Activated CD8-positive, alpha-beta T cell treated with anti-CD3 and anti-CD28 coated beads for 36 hours (primary cell): Measurements from ENCODE around the gene CDC42BPB. TPM values are rescaled to one million over a fixed set of nuclear protein-coding genes. Genes with fewer than 3 reads are reported as not detected.

ENCODE experiments used
- ATAC-seq: fragments of 200-7000 bp; cut with Tn5 transposase; one replicate; pipeline ENCODE4 v1.10.0; 2021; ENCODE audit warnings: mild to moderate bottlenecking, moderate library complexity
- CTCF ChIA-PET: fragments of 350-600 bp; sonication (Branson Sonifier 250); formaldehyde crosslinking; loops from one replicate; lab custom pipeline; 2021; ENCODE audit warnings: antibody characterized with exemption; lab: Charles Lee
- POLR2A ChIA-PET: fragments of 350-600 bp; sonication (Branson Sonifier 250); formaldehyde crosslinking; loops from one replicate; lab custom pipeline; 2021; ENCODE audit warnings: antibody characterized with exemption; lab: Charles Lee
- DNase-seq: peaks from one replicate; pipeline ENCODE4 v3.0.0-alpha.2; 2020
- H3K27ac Mint-ChIP-seq: one replicate; pipeline ENCODE4 v1.8.0; 2021; ENCODE audit warnings: mild to moderate bottlenecking, mixed read lengths
- H3K27me3 Mint-ChIP-seq: one replicate; pipeline ENCODE4 v1.8.0; 2021; ENCODE audit warnings: mixed read lengths
- H3K36me3 Mint-ChIP-seq: one replicate; pipeline ENCODE4 v1.8.0; 2021; ENCODE audit warnings: low read depth, mixed read lengths
- H3K4me1 Mint-ChIP-seq: one replicate; pipeline ENCODE4 v1.8.0; 2021; ENCODE audit warnings: low read depth, mixed read lengths
- H3K4me3 Mint-ChIP-seq: one replicate; pipeline ENCODE4 v1.8.0; 2021; ENCODE audit warnings: mild to moderate bottlenecking, moderate library complexity, mixed read lengths
- H3K9me3 Mint-ChIP-seq: one replicate; pipeline ENCODE4 v1.8.0; 2021; ENCODE audit warnings: mixed read lengths
- intact Hi-C: fragments of 100-400 bp; cut with micrococcal nuclease; formaldehyde crosslinking; loops from one replicate; pipeline ENCODE4 v1.10.0; 2022
- total RNA-seq, 2 experiments: library from RNA; stranded (reverse); gene quantifications; one replicate each; pipeline ENCODE4 v1.2.3, GENCODE V29; 2021
- TF ChIP-seq, protein P1 (sequence below): fragments of 200-600 bp; IDR thresholded peaks from one replicate; pipeline ENCODE4 v1.8.0; 2022; ENCODE audit warnings: antibody characterized with exemption, mild to moderate bottlenecking

CDC42BPB gene
- total RNA-seq, 2 experiments from 2014 or later, result 0.72 to 0.96 TPM

DNA sequence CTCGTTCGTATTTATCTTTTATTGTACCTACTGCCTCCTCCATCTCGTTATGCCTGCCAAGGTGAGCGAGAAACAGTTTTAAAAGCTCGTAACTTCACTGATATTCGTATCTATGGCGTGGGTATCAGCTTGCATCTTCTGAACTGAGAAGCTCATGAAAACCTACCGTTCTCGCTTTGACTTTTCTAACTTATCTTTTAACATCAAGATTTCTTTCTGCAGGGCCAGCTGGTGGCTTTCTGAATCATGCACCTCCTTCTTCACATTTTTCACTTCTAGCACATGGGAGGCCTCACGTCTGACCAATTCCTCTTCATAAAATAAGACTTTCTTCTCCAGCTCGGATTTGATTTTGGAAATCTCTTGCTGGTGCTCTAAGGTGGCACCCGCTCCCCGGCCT is 89.0 kb downstream of the CDC42BPB start:
- DNase-seq (no peak), ATAC-seq (no peak)
- intact Hi-C loops, result no loop called here
- no peak overlapping the region for H3K27ac Mint-ChIP-seq
- H3K4me3 Mint-ChIP-seq, result no peak overlapping the region
- no peaks in the 10 kb centered on the region for H3K36me3 Mint-ChIP-seq
- no peaks in the 10 kb centered on the region for H3K4me1 Mint-ChIP-seq
- POLR2A ChIA-PET, result no interaction called here
- TF ChIP-seq, protein P1, sequence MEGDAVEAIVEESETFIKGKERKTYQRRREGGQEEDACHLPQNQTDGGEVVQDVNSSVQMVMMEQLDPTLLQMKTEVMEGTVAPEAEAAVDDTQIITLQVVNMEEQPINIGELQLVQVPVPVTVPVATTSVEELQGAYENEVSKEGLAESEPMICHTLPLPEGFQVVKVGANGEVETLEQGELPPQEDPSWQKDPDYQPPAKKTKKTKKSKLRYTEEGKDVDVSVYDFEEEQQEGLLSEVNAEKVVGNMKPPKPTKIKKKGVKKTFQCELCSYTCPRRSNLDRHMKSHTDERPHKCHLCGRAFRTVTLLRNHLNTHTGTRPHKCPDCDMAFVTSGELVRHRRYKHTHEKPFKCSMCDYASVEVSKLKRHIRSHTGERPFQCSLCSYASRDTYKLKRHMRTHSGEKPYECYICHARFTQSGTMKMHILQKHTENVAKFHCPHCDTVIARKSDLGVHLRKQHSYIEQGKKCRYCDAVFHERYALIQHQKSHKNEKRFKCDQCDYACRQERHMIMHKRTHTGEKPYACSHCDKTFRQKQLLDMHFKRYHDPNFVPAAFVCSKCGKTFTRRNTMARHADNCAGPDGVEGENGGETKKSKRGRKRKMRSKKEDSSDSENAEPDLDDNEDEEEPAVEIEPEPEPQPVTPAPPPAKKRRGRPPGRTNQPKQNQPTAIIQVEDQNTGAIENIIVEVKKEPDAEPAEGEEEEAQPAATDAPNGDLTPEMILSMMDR, result no peak
- no peaks in the 10 kb centered on the region for H3K27me3 Mint-ChIP-seq
- CTCF ChIA-PET, result no interaction called here
- H3K9me3 Mint-ChIP-seq, result no peaks in the 10 kb centered on the region

DNA sequence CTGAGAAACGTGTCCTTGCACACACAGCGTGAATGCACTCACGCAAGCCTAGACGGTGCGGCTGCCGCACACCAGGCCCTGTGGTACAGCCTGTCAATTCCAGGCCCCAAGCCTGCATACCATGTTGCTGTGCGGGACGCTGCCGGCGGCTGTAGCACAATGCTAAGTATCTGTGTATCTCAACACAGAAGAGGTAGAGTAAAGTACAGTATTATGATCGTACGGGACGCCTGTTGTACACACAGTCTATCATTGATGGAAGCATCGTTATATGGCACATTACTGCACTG is 89.9 kb downstream of the CDC42BPB start:
- Mint-ChIP-seq H3K9me3 (no peaks in the 10 kb centered on the region), H3K27me3 (no peaks in the 10 kb centered on the region), H3K4me1 (no peaks in the 10 kb centered on the region), H3K27ac (no peak overlapping the region), H3K4me3 (no peak overlapping the region), H3K36me3 (no peaks in the 10 kb centered on the region)
- ATAC-seq (no peak), DNase-seq (no peak)
- TF ChIP-seq, protein P1, result no peak
- ChIA-PET POLR2A (no interaction called here), CTCF (no interaction called here)
- intact Hi-C loops, result no loop called here

DNA sequence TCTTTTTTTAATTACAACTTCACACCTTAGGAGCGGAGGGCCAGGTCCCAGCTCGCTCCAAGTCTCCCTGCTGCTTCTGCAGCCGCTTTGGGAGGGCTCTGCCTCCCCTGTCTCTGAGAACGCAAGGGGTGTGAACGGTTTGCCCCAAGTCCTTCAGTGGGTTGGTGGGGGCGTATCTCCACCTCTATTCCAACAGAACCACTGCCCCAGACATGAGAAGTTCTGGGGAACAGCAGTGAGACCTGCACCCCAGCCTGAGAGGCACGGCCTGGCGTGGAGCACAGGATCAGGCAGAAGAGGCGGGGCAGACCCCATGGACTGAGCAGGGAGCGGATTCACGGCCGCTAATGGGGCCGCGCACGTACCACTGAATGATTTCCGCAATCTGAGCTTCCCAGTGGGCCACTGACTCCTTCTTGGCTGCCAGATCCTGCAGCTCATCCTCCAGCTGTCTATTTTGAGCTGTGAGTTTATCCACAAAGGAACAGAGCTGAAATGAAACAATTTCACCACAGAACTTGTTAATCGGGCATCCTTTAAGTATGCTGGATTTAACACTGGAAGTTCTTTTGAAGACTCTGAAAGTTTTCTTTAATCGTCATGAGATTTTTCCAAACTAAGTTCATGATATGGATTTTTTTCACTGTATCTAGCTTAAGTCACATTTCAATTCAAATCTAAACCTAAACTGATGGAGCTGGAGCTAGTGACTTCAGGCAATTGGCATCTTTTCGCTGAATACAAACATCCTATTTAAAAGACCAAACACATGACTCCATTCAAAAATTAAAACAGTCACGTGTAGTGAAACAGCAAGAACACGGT is 90.5 kb downstream of the CDC42BPB start:
- intact Hi-C loops, result no loop called here

DNA sequence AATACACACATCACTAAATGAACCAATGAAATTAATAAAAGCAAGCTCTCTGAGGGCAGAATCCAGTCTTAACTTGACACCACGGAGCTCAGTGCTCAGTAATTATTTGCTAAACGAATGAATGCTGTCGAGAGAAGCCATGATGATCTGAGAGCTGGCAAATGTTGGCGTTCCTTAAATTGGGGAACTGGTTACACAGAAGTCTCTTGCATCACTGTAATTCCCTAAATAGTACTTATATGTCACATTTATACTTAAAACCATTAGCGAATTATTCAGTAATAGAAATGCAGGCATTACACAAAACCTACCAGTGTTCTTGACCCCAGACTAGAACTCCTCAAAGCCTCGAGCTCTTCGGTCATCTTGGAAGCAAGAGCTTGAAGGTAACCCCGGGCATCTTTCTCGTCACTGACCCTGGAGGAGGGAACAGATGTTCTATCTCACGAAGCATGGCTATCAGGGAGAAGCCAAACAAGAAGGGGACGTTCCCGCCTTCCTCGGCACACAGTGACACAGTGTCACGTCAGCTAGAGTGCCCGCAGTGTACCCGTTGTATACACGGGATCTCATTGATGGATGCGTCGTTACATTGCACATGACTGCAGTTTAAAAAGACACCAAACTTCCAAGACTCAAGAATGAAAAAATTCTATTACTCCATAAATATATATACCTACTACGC is 91.2 kb downstream of the CDC42BPB start:
- ChIA-PET CTCF (interaction anchor here (1.0 kb wide), 1 partner anchor 9 kb away, joined by 3 read pairs; no protein-coding TSS in a partner anchor), POLR2A (no interaction called here)
- intact Hi-C loops, result no loop called here

More for the DNA sequence above, 90.5 kb downstream of the CDC42BPB start:
- no peak for DNase-seq
- ChIA-PET CTCF (no interaction called here), POLR2A (no interaction called here)
- no peak overlapping the region for H3K27ac Mint-ChIP-seq
- no peaks in the 10 kb centered on the region for H3K9me3 Mint-ChIP-seq
- TF ChIP-seq, protein P1, result no peak
- no peaks in the 10 kb centered on the region for H3K36me3 Mint-ChIP-seq
- ATAC-seq, result no peak
- no peak overlapping the region for H3K4me3 Mint-ChIP-seq
- H3K27me3 Mint-ChIP-seq, result no peaks in the 10 kb centered on the region
- no peaks in the 10 kb centered on the region for H3K4me1 Mint-ChIP-seq

More for the DNA sequence above, 91.2 kb downstream of the CDC42BPB start:
- no peak overlapping the region for H3K27ac Mint-ChIP-seq
- H3K4me1 Mint-ChIP-seq, result no peaks in the 10 kb centered on the region
- TF ChIP-seq, protein P1, result no peak
- no peaks in the 10 kb centered on the region for H3K9me3 Mint-ChIP-seq
- no peak for DNase-seq
- ATAC-seq, result no peak
- H3K36me3 Mint-ChIP-seq, result no peaks in the 10 kb centered on the region
- no peak overlapping the region for H3K4me3 Mint-ChIP-seq
- no peaks in the 10 kb centered on the region for H3K27me3 Mint-ChIP-seq
